Keratinocyte (primary cell): ENCODE results near the gene ARHGAP6.
"Not testable (repeated sequence)": the region's sequence is repeated elsewhere in the genome, so short reads cannot be mapped to it uniquely, and the experiment has no call there.

ENCODE experiments used
- EZH2 ChIP-seq: IDR thresholded peaks from one replicate; pipeline ENCODE4 v1.6.1; 2012; ENCODE audit warnings: inconsistent platforms, mild to moderate bottlenecking, low read length, moderate library complexity
- TF ChIP-seq, protein P1 (sequence below), 3 experiments: IDR thresholded peaks in 1 of 3; conservative IDR thresholded peaks in 1 of 3; optimal IDR thresholded peaks in 1 of 3; 2 replicates in 2 of 3; 3 replicates in 1 of 3; pipeline versions ENCODE3 to v1.5.1; 2011; ENCODE audit warnings: low read length in 3 of 3, mild to moderate bottlenecking in 3 of 3, moderate library complexity in 2 of 3, control low read depth in 1 of 3, inconsistent platforms in 1 of 3; ENCODE audit not compliant: insufficient read depth in 2 of 3; ENCODE audit errors: extremely low read depth in 1 of 3

DNA sequence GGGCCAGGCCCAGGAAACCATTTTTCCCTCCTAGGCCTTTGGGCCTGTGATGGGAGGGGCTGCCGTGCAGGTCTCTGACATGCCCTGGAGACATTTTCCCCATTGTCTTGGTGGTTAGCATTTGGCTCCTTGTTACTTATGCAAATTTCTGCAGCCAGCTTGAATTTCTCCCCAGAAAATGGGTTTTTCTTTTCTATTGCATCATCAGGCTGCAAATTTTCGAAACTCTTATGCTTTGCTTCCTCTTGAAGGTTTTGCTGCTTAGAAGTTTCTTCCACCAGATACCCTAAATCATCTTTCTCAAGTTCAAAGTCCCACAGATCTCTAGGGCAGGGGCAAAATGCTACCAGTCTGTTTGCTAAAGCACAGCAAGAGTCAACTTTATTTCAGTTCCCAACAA is 430.3 kb downstream of the ARHGAP6 start:
- TF ChIP-seq, protein P1, sequence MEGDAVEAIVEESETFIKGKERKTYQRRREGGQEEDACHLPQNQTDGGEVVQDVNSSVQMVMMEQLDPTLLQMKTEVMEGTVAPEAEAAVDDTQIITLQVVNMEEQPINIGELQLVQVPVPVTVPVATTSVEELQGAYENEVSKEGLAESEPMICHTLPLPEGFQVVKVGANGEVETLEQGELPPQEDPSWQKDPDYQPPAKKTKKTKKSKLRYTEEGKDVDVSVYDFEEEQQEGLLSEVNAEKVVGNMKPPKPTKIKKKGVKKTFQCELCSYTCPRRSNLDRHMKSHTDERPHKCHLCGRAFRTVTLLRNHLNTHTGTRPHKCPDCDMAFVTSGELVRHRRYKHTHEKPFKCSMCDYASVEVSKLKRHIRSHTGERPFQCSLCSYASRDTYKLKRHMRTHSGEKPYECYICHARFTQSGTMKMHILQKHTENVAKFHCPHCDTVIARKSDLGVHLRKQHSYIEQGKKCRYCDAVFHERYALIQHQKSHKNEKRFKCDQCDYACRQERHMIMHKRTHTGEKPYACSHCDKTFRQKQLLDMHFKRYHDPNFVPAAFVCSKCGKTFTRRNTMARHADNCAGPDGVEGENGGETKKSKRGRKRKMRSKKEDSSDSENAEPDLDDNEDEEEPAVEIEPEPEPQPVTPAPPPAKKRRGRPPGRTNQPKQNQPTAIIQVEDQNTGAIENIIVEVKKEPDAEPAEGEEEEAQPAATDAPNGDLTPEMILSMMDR (optimal IDR thresholded peaks at IDR 0.05 in 1 of 3, IDR thresholded peaks at IDR 0.05 in 1 of 3, conservative IDR thresholded peaks at IDR 0.05 in 1 of 3; ENCODE audit: extremely low read depth in 1 of 3, insufficient read depth in 2 of 3, low read length in 3 of 3), result not testable (repeated sequence)
- not testable (repeated sequence) for TF ChIP-seq EZH2
